ENCODE results near the gene PNMA1. TPM values are rescaled to one million over a fixed set of nuclear protein-coding genes. Genes with fewer than 3 reads are reported as not detected.

The PNMA1 gene, protein sequence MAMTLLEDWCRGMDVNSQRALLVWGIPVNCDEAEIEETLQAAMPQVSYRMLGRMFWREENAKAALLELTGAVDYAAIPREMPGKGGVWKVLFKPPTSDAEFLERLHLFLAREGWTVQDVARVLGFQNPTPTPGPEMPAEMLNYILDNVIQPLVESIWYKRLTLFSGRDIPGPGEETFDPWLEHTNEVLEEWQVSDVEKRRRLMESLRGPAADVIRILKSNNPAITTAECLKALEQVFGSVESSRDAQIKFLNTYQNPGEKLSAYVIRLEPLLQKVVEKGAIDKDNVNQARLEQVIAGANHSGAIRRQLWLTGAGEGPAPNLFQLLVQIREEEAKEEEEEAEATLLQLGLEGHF
- 5.8 and 6.0 TPM in 2 replicates for total RNA-seq (2014; rRNA removed; shearing (Covaris generic))
- total RNA-seq (2022): 14.5 and 14.6 TPM in 2 replicates
- Bru-seq, nascent RNA: percentile 67 among the genes with signal in this experiment
- percentile 72 among the genes with signal in this experiment for BruChase-seq, experiment 1, labeled RNA remaining after a 6-hour chase
- percentile 81 among the genes with signal in this experiment for BruChase-seq, experiment 2, labeled RNA remaining after a 2-hour chase
- long read RNA-seq, transcript PNMA1-201 (1 exons, 2,590 nt): major isoform, 15 of 15 reads
- long read RNA-seq, partial matches to known transcripts: 0 of 15 reads
- long read RNA-seq, other reads (novel, unspliced or antisense): 0 of 15 reads

DNA sequence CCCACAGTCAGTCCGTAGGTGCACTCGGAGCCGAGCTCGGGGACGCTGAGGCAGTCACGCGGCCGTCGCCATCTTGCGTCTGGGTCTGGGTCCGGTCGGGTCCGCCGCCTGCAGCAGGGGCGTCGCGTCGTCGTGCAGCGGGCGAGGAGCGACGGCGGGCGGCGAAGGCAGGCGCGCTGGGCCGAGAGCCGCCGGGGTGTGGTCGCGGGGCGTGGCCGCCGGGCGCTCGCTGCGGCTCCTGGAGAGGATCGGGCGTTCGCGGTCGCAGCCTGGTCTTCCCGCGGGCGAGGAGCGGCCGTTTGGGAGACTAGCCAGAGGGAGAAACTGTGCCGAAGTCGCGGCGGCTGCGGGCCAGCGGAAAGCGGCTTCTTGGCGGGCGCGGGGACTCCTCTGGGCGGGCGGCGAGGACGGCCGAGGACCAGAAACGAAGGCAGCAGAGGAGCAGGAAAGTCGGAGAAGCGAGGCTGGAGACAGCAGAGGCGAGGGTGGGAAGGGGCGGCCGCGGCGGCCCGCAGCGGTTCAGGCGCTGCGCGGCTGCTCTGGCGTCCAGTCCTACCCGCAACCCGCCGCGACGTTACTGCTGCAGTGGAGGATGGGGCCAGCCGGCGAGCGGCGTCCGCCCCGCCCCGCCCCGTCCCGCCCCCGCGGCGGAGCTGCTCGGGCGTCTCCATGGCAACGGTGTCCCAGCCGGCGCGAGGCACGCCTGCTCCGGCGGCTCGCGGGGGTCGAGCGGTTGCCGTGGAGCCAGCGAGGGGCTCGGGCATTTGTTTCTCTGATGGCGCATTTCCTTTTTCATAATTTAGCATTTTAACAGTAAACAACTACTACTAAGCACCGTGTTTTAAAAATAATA lies at the start of gene PNMA1:
Gene PNMA1, minus strand, starts transcription at position 582 of the 853 bp plus-strand sequence. CDS start 745 bp downstream, outside the sequence.
- DNase-seq (ENCODE audit: low spot score): peak; percentile 90
- intact Hi-C loops (cut with micrococcal nuclease; ENCODE audit: unreplicated experiment): loop anchor here (2.0 to 10.0 kb wide), 3 partner anchors 69 to 321 kb away; partner anchors contain the start of gene DNAL1
- Histone ChIP-seq H3K4me2 (ENCODE audit: low read length) (peak within 1 kb of the TSS; percentile 87), H3K27ac (ENCODE audit: low read depth, low read length, poor library complexity, severe bottlenecking) (peak within 1 kb of the TSS; percentile 58), H3K4me1 (ENCODE audit: insufficient read depth, low read length, poor library complexity, severe bottlenecking) (peaks cover 27% of the 10 kb centered on the region), H3K9me3 (ENCODE audit: low read length) (no peaks in the 10 kb centered on the region), H3K9me2 (ENCODE audit: insufficient read depth, low read length) (no peaks in the 10 kb centered on the region), H2AFZ (ENCODE audit: low read length) (peak within 1 kb of the TSS; percentile 64; the same call in 1 of the 2 replicates), H3K36me3 (ENCODE audit: insufficient read depth, low read length) (peaks cover 38% of the 10 kb centered on the region), H3K79me2 (ENCODE audit: insufficient read depth, low read depth, low read length) (peaks cover 18% of the 10 kb centered on the region; the same call in 1 of the 2 replicates), H4K20me1 (ENCODE audit: insufficient read depth, low read length) (no peaks in the 10 kb centered on the region), H3K4me3 (ENCODE audit: low read depth, low read length, poor library complexity, severe bottlenecking) (peak within 1 kb of the TSS; percentile 71)
- no TSS peak for BruUV-seq (replicated peaks)
- TF ChIP-seq, protein P1, sequence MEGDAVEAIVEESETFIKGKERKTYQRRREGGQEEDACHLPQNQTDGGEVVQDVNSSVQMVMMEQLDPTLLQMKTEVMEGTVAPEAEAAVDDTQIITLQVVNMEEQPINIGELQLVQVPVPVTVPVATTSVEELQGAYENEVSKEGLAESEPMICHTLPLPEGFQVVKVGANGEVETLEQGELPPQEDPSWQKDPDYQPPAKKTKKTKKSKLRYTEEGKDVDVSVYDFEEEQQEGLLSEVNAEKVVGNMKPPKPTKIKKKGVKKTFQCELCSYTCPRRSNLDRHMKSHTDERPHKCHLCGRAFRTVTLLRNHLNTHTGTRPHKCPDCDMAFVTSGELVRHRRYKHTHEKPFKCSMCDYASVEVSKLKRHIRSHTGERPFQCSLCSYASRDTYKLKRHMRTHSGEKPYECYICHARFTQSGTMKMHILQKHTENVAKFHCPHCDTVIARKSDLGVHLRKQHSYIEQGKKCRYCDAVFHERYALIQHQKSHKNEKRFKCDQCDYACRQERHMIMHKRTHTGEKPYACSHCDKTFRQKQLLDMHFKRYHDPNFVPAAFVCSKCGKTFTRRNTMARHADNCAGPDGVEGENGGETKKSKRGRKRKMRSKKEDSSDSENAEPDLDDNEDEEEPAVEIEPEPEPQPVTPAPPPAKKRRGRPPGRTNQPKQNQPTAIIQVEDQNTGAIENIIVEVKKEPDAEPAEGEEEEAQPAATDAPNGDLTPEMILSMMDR (conservative IDR thresholded peaks at IDR 0.05; ENCODE audit: low read length): no peak
- TF ChIP-seq EZH2phosphoT487 (IDR thresholded peaks at IDR 0.05; ENCODE audit: borderline replicate concordance, low read depth, low read length): no peak
- POLR2A ChIA-PET: interaction anchor here (1.9 kb wide), 1 partner anchor 11 kb away, joined by 4 read pairs; no protein-coding TSS in a partner anchor
- CTCF ChIA-PET (ENCODE audit: unreplicated experiment): interaction anchor here (0.6 to 1.5 kb wide), 3 partner anchors 10 to 29 kb away, joined by 3 to 4 read pairs (median 3); no protein-coding TSS in a partner anchor

DNA sequence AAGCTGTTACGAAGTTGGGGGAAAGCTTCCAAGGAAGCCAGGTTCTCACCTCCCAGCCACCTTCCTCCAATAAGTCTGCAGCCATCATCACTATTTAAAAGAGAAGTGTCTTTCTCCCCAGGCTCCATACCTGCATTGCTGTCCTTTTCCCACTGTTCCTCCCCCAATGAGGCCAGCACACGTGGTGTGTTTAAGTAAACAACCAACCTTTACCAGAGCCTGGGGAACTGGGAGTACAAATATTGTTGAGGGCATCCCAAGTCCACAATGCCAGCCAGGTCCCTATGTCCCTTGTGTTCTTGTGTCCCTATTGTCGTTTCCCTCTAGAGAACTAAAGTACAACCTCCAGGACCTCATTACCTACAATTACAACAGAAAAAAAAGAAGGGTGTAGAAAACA lies 49.2 kb upstream of the PNMA1 start:
- no peaks in the 10 kb centered on the region for H3K9me2 ChIP-seq (ENCODE audit: insufficient read depth, low read length)
- H3K9me3 ChIP-seq (ENCODE audit: low read length): no peaks in the 10 kb centered on the region
- peak overlapping the region; percentile 88 for H3K27ac ChIP-seq (ENCODE audit: low read depth, low read length, poor library complexity, severe bottlenecking)
- H3K4me1 ChIP-seq (ENCODE audit: insufficient read depth, low read length, poor library complexity, severe bottlenecking): peaks cover 81% of the 10 kb centered on the region
- H2AFZ ChIP-seq (ENCODE audit: low read length): no peak overlapping the region
- TF ChIP-seq, protein P1 (conservative IDR thresholded peaks at IDR 0.05; ENCODE audit: low read length): no peak
- TF ChIP-seq EZH2phosphoT487 (IDR thresholded peaks at IDR 0.05; ENCODE audit: borderline replicate concordance, low read depth, low read length): no peak
- peak overlapping the region; percentile 99 for H3K4me2 ChIP-seq (ENCODE audit: low read length)
- H3K79me2 ChIP-seq (ENCODE audit: insufficient read depth, low read depth, low read length): peaks cover 94% of the 10 kb centered on the region
- DNase-seq (ENCODE audit: low spot score): no peak
- H3K4me3 ChIP-seq (ENCODE audit: low read depth, low read length, poor library complexity, severe bottlenecking): no peak overlapping the region
- peaks cover 7% of the 10 kb centered on the region; the same call in 1 of the 2 replicates for H3K36me3 ChIP-seq (ENCODE audit: insufficient read depth, low read length)
- intact Hi-C loops (cut with micrococcal nuclease; ENCODE audit: unreplicated experiment): no loop called here
- BruUV-seq (replicated peaks): no TSS peak
- CTCF ChIA-PET (ENCODE audit: unreplicated experiment): no interaction called here
- POLR2A ChIA-PET: interaction anchor here (0.8 to 2.7 kb wide), 5 partner anchors 8 to 24 kb away, joined by 3 to 18 read pairs (median 6); no protein-coding TSS in a partner anchor
- no peaks in the 10 kb centered on the region for H4K20me1 ChIP-seq (ENCODE audit: insufficient read depth, low read length)
